Keratinocyte (primary cell): ENCODE results near the gene CRABP1. TPM values are rescaled to one million over a fixed set of nuclear protein-coding genes. Genes with fewer than 3 reads are reported as not detected.

Experiments used
- DNase-seq: peaks from one replicate; pipeline ENCODE4 v3.0.0-alpha.2; 2011; ENCODE audit warnings: low read depth, missing footprints, low spot score
- FAIRE-seq: peaks from 2 replicates; lab custom pipeline; 2011; peaks lifted over from hg19 to GRCh38; lab: Jason Lieb, UNC
- H2AFZ ChIP-seq: 2 replicates; pipeline ENCODE4 v1.6.0; 2012; ENCODE audit warnings: low read length, control low read depth, inconsistent platforms; ENCODE audit not compliant: control insufficient read depth
- H3K27ac ChIP-seq: 2 replicates; pipeline ENCODE4 v1.5.1; 2011; ENCODE audit warnings: low read length; ENCODE audit not compliant: control insufficient read depth, insufficient read depth
- H3K27me3 ChIP-seq: 3 replicates; pipeline ENCODE4 v1.6.0; 2011; ENCODE audit warnings: low read length; ENCODE audit not compliant: control insufficient read depth, insufficient read depth; ENCODE audit errors: extremely low read depth
- H3K36me3 ChIP-seq, 2 experiments: 2 replicates in 1 of 2; 3 replicates in 1 of 2; pipeline ENCODE4 v1.5.1; 2011; ENCODE audit warnings: low read length in 2 of 2, mild to moderate bottlenecking in 1 of 2; ENCODE audit not compliant: control insufficient read depth in 2 of 2, insufficient read depth in 2 of 2; ENCODE audit errors: extremely low read depth in 1 of 2
- H3K4me1 ChIP-seq: 3 replicates; pipeline ENCODE4 v1.5.1; 2011; ENCODE audit warnings: low read length; ENCODE audit not compliant: control insufficient read depth, insufficient read depth; ENCODE audit errors: extremely low read depth
- H3K4me2 ChIP-seq: 3 replicates; pipeline ENCODE4 v1.6.0; 2011; ENCODE audit warnings: low read depth, low read length; ENCODE audit not compliant: control insufficient read depth, insufficient read depth; ENCODE audit errors: extremely low read depth
- H3K4me3 ChIP-seq, 3 experiments: fragments of 200-600 bp in 1 of 3; sonication (generic) in 1 of 3; 2 replicates in 2 of 3; 3 replicates in 1 of 3; pipeline ENCODE4 v1.5.1; 2011 to 2016; ENCODE audit warnings: low read length in 3 of 3, mild to moderate bottlenecking in 3 of 3, control low read depth in 2 of 3, inconsistent platforms in 1 of 3, low read depth in 1 of 3, mixed read lengths in 1 of 3, mixed run types in 1 of 3, moderate library complexity in 1 of 3; ENCODE audit not compliant: control insufficient read depth in 2 of 3, insufficient read depth in 2 of 3; ENCODE audit errors: extremely low read depth in 1 of 3
- H3K79me2 ChIP-seq: 2 replicates; pipeline ENCODE4 v1.6.0; 2012; ENCODE audit warnings: low read length; ENCODE audit not compliant: control insufficient read depth, insufficient read depth
- H3K9ac ChIP-seq: 3 replicates; pipeline ENCODE4 v1.6.0; 2011; ENCODE audit warnings: low read length; ENCODE audit not compliant: control insufficient read depth, insufficient read depth; ENCODE audit errors: extremely low read depth
- H3K9me1 ChIP-seq: 3 replicates; pipeline ENCODE4 v1.6.0; 2011; ENCODE audit warnings: low read length; ENCODE audit not compliant: control insufficient read depth, insufficient read depth; ENCODE audit errors: extremely low read depth
- H3K9me3 ChIP-seq: 2 replicates; pipeline ENCODE4 v1.5.1; 2012; ENCODE audit warnings: low read depth, low read length; ENCODE audit not compliant: control insufficient read depth
- H4K20me1 ChIP-seq: 3 replicates; pipeline ENCODE4 v1.6.0; 2011; ENCODE audit warnings: low read length; ENCODE audit not compliant: control insufficient read depth, insufficient read depth; ENCODE audit errors: extremely low read depth
- CTCF ChIP-seq, 3 experiments: IDR thresholded peaks in 1 of 3; conservative IDR thresholded peaks in 1 of 3; optimal IDR thresholded peaks in 1 of 3; 2 replicates in 2 of 3; 3 replicates in 1 of 3; pipeline versions ENCODE3 to v1.5.1; 2011; ENCODE audit warnings: low read length in 3 of 3, mild to moderate bottlenecking in 3 of 3, moderate library complexity in 2 of 3, control low read depth in 1 of 3, inconsistent platforms in 1 of 3; ENCODE audit not compliant: insufficient read depth in 2 of 3; ENCODE audit errors: extremely low read depth in 1 of 3
- EZH2 ChIP-seq: IDR thresholded peaks from one replicate; pipeline ENCODE4 v1.6.1; 2012; ENCODE audit warnings: inconsistent platforms, mild to moderate bottlenecking, low read length, moderate library complexity
- dilution Hi-C: fragments of 300-500 bp; cut with MboI; formaldehyde crosslinking; loops from one replicate; pipeline ENCODE4 v1.7.0; 2020; ENCODE audit warnings: low sequenced_read_pairs; ENCODE audit not compliant: extremely low pct_ligation_motif_present
- polyA plus RNA-seq, 5 experiments: library from polyadenylated mRNA; depleted of rRNA in 3 of 5; stranded (reverse) in 3 of 5; stranded (forward) in 1 of 5; unstranded in 1 of 5; fragments of >200 nt; gene quantifications; 1 replicate in 1 of 5; 2 replicates in 3 of 5; 3 replicates in 1 of 5; pipeline versions ENCODE4 v1.2.1 to v1.2.3, GENCODE V29; 2011 to 2012; ENCODE audit warnings: missing spikeins in 2 of 5, low read depth in 1 of 5, low replicate concordance in 1 of 5

The CRABP1 gene
- polyA plus RNA-seq, 1 donor (not counting 4 experiments of a cell fraction or from before 2014, with no cell fraction given) = not detected

- Histone ChIP-seq H4K20me1 (no peaks in the 10 kb centered on the region), H3K27ac (no peak overlapping the region), H3K36me3 (no peaks in the 10 kb centered on the region), H3K4me1 (no peaks in the 10 kb centered on the region), H3K9ac (no peak overlapping the region), H2AFZ (no peak overlapping the region), H3K27me3 (peaks cover 2% of the 10 kb centered on the region), H3K9me1 (no peaks in the 10 kb centered on the region), H3K4me3 (no peak overlapping the region), H3K79me2 (no peaks in the 10 kb centered on the region), H3K4me2 (no peak overlapping the region), H3K9me3 (no peaks in the 10 kb centered on the region)
- no peak for FAIRE-seq
- no peak for TF ChIP-seq CTCF (optimal IDR thresholded peaks at IDR 0.05 in 1 of 3, IDR thresholded peaks at IDR 0.05 in 1 of 3, conservative IDR thresholded peaks at IDR 0.05 in 1 of 3; ENCODE audit: extremely low read depth in 1 of 3, insufficient read depth in 2 of 3, low read length in 3 of 3)
- TF ChIP-seq EZH2 = no peak
- dilution Hi-C loops = no loop called here
- no peak for DNase-seq
Measured at GRCh38 chr15:78353093-78353492, 12.9 kb downstream of the CRABP1 start.

- DNase-seq = no peak
- dilution Hi-C loops = no loop called here
- Histone ChIP-seq H3K79me2 (no peaks in the 10 kb centered on the region), H3K9me1 (no peaks in the 10 kb centered on the region), H3K4me3 (no peak overlapping the region), H3K9ac (no peak overlapping the region), H3K27me3 (no peaks in the 10 kb centered on the region), H3K4me1 (no peaks in the 10 kb centered on the region), H2AFZ (no peak overlapping the region), H4K20me1 (no peaks in the 10 kb centered on the region), H3K4me2 (no peak overlapping the region), H3K9me3 (no peaks in the 10 kb centered on the region), H3K27ac (no peak overlapping the region), H3K36me3 (no peaks in the 10 kb centered on the region)
- no peak for FAIRE-seq
- no peak for TF ChIP-seq CTCF (optimal IDR thresholded peaks at IDR 0.05 in 1 of 3, IDR thresholded peaks at IDR 0.05 in 1 of 3, conservative IDR thresholded peaks at IDR 0.05 in 1 of 3; ENCODE audit: extremely low read depth in 1 of 3, insufficient read depth in 2 of 3, low read length in 3 of 3)
- no peak for TF ChIP-seq EZH2
Measured at GRCh38 chr15:78355177-78355576, 15.0 kb downstream of the CRABP1 start.
